ENCODE data around the gene RPL31.

The RPL31 gene

DNA sequence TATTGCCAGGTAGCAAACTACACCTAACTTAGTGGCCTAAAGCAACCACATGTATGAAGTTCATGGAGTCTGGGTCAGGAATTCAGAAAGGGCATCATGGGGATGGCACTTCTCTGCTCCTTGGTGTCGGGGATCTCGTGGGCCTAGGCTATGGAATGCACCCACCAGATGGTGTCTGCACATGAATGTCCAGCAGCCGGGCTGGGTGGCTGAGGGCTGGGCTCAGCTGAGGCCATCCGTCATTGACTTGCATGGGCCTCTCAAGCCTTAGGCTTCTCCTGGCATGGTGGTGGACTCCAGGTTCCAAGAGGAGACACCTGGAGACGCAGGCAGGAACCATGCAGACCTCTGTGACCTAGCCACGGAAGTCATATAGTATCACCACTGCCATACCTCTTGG lies 26.0 kb upstream of the RPL31 start:
- FAIRE-seq, result no peak

DNA sequence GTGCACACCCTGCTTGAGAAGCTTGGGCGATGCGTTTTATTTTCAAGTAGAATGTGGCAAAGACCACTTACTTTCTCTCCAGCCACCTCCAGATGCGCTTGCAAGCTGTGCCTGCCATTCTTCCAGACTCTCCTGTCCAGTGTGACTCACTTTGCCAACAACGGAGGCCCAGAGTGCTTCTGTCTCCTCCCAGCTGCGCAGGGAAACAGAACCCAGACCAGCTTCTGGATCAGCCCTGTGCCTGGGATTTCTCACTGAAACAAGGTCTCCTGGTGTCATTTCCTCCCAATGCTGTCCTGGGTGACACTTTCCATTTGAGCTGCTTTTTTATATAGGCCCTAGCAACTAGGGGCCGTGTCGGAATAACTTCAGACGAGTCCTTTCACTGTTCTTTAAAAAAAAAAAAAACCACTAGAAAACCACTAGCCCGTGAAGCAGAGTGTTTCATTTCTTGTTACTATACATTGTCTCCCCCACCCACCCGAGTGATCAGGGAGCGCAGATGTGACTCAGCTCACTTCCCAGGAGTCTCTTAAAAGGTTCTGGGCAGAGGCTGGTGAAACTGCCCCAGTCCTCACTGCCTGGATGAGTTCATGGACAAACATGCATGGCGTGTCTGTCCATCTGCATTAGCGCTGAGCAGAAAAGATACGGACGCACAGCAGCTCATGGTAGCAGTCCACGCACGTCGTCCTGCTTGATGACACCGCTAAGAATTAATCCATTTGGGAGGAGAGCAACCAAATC lies 25.3 kb upstream of the RPL31 start:
- no peak for FAIRE-seq

DNA sequence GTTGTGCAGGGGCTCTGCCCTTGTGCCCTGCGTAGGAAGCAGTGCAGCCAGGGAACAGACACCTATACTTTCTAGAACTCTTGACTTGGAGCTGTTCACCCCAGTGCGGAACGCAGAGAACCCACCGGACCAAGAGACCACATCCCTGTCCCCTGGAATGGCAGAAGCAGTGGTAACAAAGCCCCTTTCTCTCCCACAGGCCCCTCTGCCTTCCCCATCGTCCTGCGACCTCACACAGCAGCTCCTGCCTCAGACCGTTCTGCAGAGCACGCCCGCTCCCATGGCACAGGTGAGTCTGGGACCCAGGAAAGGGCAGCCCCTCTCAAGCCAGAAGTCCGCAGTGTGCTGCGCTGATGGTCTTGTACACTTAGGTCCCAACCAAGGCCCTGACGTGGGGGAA lies 24.6 kb upstream of the RPL31 start:
- no peak for FAIRE-seq

DNA sequence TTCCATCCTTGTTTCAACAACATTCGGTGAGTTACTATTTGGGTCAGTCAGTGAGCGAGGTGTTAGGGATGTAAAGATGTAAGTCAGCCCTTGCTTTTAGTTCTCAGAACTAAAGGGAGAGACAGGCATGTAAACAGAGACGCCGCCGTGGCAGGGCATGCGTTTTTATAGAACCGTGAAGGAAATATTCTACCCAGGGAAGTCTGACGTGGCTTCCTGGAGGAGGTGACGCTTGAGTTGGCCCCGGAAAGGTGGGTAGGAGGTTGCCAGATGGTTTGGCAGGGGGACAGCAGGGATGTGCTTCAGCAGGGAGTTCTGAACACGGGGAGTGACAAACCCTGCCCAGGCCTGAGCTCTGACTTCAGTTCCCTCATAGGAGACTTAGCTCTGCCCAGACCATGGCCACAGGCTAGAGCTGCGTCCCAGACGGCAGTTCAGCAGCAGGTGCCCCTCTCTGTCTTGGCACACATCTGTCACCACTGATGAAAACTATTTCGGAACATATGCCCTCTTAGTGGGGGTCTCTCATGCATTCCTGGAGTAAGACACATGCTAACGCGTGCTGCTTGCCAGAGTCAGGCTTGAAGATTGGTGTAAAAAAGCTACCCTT lies 23.4 kb upstream of the RPL31 start:
- FAIRE-seq, result no peak

DNA sequence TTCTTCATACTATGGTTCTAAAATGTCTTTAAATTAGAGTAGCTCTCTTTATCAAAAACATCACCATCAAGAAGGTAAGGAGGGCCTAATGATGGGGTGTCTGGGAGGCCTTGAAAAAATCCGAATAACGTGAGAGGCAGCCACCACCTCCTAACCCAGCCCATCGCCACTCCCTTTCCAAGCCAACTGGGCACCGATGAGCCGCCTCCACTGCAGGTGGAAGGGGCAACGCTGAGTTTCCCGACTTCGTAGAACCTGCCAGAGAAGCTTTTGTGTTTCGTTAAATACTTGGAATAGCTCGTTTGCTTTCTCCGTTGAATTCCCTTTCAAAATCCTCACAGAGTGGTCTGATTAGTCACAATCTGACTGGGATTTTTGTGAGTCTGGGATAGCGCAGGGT lies 22.0 kb upstream of the RPL31 start:
- FAIRE-seq, result no peak

DNA sequence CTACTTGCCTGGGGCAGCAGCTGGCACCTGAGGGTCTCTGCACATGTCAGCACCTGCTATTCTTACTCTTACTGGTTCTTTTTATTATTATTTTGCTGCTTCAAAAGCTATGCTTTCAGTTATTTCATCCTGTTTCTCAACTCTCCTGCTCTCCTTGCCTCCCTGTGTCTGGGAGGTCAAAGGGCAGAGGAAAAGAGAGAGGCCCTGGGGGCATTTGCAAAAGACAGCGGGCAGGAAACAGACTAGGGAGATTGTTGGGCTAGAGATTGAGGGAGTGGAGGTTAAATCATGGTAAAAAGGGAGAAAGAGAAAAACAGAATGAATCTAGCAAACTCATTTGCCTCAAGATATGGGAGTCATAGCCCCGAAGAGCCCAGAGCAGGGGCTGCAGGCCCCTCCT lies 21.1 kb upstream of the RPL31 start:
- FAIRE-seq, result no peak

DNA sequence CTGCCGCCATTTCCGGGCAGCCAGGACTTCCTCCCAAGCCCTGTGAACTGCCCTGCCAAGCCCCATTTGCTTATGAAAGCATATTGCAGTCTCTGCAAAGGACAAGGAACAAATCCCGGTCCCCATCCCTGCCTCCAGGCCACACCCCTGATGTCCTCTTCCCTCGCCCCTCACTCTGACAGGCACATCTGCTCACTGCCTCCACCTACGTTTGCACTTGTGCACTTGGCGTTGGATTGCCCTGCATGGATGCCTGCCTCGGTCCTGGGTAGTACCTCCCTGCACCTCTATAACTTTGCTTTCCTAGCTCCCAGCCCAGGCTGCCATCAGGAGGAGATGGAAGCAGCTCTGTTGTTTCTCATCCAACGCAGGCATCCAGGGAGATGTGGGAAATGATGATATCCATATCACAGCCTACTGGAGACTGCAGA lies 19.6 kb upstream of the RPL31 start:
- FAIRE-seq, result no peak

DNA sequence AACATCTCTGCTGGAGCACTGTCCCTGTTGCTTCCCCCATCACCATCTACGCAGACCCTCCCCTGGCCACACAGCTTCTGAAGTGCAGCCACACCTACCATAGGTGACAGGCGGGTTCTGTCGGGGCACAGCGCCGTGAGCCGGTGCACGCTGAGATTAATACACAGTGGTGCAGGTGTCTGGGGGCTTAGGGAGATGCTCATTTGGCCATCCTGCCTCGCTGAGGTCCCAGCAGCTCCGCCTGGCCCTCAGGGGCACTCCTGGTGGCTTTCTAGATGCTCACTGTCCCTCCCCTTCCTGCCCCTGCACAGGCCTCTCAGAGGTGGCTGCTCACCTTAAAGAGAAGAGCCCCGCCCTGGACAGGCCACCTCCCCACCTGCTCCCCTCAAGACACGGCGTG lies 18.9 kb upstream of the RPL31 start:
- no peak for FAIRE-seq

DNA sequence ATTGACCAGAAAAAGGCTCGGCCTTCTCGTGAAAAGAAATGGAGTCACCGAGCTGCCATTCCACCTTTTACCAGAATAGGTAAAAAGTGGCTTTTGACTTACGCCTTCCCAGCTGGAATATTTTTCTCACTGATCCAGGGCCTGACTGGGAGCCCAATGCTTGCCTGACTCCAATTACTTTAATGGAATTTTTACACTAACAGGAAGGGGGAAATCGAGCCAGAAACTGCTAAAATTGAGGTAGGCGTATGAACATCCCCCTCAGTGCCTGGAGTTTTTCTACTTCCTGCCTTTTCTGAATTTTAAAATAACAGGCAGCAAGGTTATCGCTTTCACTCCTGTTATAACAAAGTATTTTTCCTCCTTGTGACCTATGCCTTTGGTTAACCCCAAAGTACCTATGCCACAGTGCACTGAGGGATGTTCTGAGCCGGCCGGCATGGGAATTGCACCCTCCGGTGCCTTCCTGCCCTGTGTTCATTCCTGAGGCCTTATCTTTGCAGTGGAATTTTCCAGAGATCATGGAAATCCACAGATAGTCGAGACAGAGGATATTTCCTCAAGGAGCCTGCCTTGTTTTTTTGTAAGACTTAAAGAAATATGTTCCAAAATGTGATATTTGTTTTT lies 18.3 kb upstream of the RPL31 start:
- FAIRE-seq, result no peak

DNA sequence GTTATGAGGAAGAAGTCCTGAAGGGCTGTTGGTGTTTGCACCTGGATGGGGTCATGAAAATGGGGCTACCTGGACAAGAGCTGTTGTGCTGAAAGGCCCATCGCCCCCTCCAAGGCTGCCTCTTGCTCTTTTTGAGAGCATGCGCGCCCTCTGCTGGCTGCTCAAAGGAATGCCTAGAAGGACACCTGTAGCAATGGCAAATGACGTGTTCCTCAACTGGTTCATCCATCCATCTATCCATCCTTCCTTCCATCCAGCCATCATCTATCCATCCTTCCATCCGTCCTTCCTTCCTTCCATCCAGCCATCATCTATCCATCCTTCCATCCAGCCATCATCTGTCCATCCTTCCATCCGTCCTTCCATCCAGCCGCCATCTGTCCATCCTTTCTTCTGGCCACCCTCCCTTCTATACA lies 17.2 kb upstream of the RPL31 start:
- FAIRE-seq, result no peak

DNA sequence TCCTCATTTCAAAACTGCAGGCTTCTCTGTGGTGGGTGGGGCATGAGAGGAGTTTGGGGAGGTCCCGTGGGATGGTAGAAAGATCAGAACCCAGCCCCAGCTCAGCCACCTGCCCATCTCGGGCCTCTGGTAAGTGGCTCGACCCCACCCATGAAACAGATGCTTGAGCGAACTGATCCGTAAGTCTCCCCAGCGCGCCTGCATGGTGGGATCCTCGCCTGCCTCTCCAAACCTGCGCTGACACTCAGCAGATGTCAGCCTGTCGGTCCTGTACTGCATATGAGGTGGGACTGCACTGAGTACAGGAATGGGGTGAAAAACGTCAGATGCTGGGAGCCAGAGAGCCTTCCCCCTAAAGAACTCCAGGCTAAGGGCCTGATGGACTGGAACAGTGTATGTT lies 15.9 kb upstream of the RPL31 start:
- no peak for FAIRE-seq

DNA sequence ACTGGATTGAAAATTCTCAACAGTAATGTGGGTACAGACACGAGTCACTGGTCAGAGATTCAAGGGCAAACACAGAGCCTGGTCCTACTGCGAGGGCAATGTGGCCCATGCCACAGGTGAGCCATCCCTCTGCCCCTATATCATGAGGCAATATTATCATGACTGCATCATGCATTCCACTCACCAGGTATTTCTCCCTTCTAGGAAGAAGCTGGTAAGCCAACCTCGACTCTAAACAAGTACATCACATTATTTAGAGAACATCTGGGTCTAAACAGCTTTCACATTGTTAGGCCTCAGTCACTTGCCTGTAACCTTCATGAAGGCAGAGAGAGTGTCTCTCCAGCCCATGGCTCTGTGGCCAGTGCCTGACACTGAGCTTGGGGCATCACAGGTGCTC lies 14.6 kb upstream of the RPL31 start:
- no peak for FAIRE-seq

DNA sequence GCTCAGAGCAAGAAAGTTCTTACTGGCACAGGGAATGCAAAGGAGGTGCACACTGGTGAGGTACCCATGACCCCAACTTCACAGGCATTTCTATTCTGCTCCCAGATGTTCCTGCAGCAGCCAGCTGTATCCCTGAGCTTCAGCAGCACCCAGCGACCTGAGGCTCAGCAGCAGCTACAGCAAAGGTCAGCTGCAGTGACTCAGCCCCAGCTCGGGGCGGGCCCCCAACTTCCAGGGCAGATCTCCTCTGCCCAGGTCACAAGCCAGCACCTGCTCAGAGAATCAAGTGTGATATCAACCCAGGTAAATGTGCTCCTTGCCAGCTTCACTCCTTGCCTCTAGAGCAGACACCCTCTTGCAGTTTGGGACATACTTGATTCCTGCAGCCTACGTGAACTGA lies 14.1 kb upstream of the RPL31 start:
- no peak for FAIRE-seq

DNA sequence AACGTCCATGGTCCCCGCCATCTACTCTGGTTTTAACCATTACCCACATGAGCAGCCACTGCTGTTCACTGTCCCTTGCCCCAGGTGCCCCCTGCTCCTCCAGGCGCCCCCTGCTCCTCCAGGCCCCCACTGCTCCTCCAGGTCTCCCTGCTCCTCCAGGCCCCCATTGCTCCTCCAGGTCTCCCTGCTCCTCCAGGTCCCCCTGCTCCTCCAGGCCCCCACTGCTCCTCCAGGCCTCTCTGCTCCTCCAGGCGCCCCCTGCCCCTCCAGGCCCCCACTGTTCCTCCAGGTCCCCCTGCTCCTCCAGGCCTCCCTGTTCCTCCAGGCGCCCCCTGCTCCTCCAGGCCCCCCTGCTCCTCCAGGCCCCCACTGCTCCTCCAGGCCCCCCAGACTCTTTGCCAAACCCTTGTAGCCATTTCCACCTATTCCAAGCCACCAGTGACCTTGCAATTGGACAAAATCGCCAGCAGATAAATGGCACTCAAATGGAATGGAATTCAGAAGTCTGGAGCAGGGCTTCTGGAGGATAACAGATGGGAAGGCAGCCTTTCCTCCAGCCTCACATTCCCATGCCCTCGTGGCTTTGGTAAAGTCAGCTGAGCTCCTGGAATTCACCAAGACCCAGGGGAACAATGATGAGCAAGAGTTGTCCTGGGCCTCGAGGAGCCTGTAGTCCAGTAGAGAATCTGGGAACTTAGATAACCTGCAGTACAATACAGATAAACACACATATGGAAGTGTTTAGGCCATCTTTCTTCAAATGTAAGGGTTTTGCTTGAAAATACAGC lies 13.3 kb upstream of the RPL31 start:
- FAIRE-seq, result no peak

DNA sequence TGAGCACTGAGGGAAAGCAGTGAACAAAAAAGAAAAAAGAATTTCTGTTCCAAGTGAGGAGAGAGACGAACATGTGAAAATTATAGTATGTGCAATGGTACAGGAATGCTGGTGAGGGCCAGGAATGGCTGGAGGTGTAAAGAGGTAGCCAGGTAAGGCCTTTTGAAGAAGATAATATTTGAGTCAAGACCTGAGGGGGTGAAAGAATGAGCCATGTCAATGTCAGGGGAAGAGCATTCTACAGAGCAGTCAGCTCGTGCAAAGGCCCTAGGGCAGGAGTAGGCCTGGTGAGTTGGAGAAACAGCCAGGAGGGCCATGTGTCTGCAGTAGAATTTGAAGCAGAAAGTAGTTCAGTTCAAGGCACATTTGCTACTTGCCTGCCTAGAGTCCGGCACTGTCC lies 12.4 kb upstream of the RPL31 start:
- no peak for FAIRE-seq

DNA sequence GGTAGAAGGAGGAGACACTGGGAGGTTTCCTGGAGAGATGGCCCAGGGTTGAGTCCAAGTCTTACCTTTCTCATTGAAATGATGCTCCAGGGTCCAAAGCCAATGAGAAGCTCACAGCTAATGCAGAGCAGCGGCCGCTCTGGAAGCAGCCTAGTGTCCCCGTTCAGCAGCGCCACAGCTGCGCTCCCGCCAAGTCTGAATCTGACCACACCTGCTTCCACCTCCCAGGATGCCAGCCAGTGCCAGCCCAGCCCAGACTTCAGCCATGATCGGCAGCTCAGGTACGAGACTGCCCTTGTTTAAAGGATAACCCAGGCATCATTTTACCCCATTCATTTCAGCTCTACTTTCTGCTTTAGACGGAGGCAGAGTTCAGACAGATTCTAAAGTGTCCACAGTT lies 11.9 kb upstream of the RPL31 start:
- FAIRE-seq, result no peak

DNA sequence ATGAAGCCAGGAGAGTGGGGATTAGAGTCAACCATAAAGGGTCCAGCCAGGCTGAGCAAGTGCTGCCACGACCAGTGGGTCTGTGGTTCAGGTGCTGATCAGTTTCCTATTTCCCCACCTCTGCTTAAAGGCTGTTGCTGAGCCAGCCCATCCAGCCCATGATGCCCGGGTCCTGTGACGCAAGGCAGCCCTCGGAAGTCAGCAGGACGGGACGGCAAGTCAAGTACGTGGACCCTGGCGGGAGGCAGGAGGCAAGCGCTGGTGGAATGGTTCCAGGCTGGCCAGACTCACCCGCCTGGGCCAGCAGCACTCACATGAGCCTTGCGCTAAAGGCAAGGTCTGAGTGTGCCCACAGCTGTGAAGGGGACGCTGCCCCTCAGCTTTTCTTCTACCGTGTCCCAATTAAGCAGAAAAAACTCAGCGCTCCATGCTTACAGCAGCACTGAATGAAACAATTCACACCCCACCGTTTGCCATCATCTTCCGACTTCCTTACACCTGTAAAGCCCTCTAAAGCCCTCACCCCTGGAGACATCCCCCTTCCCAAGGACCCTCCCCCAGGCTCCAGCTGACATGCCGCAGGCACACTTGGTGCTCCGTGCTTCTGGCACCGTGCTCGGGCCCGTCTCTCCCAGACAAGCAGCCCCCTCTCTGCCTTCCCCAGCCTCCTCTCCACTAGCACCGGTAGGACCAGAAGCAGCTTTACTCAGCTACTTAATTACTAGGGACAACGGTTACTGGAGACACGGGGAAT lies 11.3 kb upstream of the RPL31 start:
- FAIRE-seq, result no peak

DNA sequence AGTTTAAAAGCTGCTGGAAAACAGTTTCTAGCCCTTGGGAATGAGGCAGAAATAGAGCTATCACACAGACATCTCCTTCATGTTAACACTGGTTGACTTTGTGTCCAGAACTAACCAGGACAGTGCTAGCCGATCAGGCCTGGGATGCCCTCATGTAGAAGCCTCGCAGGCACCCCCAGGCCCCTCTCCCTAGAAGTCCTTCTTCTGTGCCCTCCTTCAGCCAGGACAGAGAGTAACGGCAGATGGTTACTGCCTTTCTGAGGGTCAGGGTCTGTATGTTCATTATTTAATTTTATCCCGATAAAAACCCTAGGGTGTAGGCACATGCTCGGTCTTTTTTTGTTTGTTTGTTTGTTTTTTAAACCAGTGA lies 10.7 kb upstream of the RPL31 start:
- no peak for FAIRE-seq

DNA sequence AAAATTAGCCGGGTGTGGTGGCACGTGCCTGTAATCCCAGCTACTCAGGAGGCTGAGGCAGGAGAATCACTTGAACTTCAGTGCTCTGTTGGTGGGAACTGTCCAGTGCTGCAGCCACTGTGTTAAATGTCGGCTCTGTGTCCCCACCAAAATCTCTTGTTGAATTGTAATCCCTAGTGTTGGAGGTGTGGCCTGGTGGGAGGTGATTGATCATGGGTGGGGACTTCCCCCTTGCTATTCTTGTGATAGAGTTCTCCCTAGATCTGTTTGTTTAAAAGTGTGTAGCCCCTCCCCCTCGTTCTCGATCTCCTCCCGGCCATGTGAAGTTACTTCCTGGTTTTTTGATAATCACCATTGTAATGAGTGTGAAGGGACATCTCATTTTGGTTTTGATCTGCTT lies 9.8 kb upstream of the RPL31 start:
- no peak for FAIRE-seq

DNA sequence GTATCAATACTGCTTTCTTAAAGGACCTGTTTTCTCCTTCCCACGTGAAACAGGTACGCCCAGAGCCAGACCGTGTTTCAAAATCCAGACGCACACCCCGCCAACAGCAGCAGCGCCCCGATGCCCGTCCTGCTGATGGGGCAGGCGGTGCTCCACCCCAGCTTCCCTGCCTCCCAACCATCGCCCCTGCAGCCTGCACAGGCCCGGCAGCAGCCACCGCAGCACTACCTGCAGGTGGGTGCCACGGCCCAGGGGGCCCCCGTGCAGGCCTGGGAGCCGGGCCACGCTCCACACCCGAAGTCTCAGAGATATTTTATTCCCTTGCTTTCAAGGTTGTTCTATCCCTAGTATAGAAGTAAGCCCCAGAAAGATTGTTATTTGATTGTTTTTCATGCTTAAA lies 8.8 kb upstream of the RPL31 start:
- no peak for FAIRE-seq

DNA sequence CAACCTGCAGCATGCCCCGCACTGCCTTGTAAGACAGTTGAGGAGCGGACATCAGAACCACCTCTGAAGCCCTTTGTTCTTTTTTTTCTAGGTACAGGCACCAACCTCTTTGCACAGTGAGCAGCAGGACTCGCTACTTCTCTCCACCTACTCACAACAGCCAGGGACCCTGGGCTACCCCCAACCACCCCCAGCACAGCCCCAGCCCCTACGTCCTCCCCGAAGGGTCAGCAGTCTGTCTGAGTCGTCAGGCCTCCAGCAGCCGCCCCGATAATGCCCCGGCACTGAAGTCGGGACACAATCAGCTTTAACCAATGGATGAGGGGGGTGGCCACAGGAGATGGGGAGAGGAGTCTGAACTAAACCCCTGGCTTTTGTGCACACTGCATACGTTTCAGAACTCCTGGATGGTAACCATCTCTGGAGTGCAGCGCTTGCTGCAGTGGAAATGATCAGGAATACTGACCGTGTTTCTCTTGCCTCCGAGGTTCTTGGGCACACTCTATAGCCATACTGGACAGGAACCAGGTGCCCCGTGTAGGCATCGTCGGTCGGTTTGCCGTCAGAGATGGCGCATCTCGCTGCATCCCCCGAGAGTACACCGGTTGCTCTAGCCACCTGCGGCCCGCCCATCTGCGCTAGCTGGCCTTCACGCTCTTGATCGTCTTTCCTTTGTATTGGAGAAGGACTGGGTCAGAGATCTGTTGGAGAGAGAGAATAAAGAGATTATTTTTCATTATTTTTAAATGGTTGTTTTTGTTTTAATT lies 6.6 kb upstream of the RPL31 start:
- FAIRE-seq, result no peak

All from endometrium (tissue), 2 donors.